Glutamatergic neuron (in vitro differentiated cells): ENCODE measurements around the gene ATP2A3. TPM values are rescaled to one million over a fixed set of nuclear protein-coding genes. Genes with fewer than 3 reads are reported as not detected.
"Not testable (repeated sequence)": the region's sequence is repeated elsewhere in the genome, so short reads cannot be mapped to it uniquely, and the experiment has no call there.

Source experiments
- DNase-seq: peaks from one replicate; pipeline ENCODE4 v3.0.0; 2022
- H3K27ac Mint-ChIP-seq: one replicate; pipeline ENCODE4 v1.8.0; 2020; ENCODE audit warnings: mild to moderate bottlenecking, mixed read lengths, inconsistent platforms; ENCODE audit not compliant: unreplicated experiment
- H3K27me3 Mint-ChIP-seq: one replicate; pipeline ENCODE4 v1.8.0; 2020; ENCODE audit warnings: mild to moderate bottlenecking, moderate library complexity, mixed read lengths, inconsistent platforms; ENCODE audit not compliant: unreplicated experiment
- H3K36me3 Mint-ChIP-seq: one replicate; pipeline ENCODE4 v1.8.0; 2020; ENCODE audit warnings: mild to moderate bottlenecking, mixed read lengths, inconsistent platforms; ENCODE audit not compliant: unreplicated experiment
- H3K4me1 Mint-ChIP-seq: one replicate; pipeline ENCODE4 v1.8.0; 2020; ENCODE audit warnings: mild to moderate bottlenecking, low read depth, mixed read lengths, inconsistent platforms; ENCODE audit not compliant: unreplicated experiment
- H3K4me3 Mint-ChIP-seq: one replicate; pipeline ENCODE4 v1.8.0; 2020; ENCODE audit warnings: mild to moderate bottlenecking, mixed read lengths, inconsistent platforms; ENCODE audit not compliant: unreplicated experiment
- H3K9me3 Mint-ChIP-seq: one replicate; pipeline ENCODE4 v1.8.0; 2020; ENCODE audit warnings: mild to moderate bottlenecking, moderate library complexity, mixed read lengths, inconsistent platforms; ENCODE audit not compliant: unreplicated experiment
- total RNA-seq: library from RNA; stranded (reverse); fragmentation: NEBNext Ultra II Directional; extraction: Animal tissue kit (Norgen Biotek cat#: 25700); gene quantifications from one replicate; pipeline ENCODE4 v1.2.1, GENCODE V29; 2021; ENCODE audit not compliant: unreplicated experiment
- TF ChIP-seq, protein P1 (sequence below): fragments of 200-600 bp; sonication (generic); IDR thresholded peaks from one replicate; pipeline ENCODE4 v1.5.0; 2021; ENCODE audit not compliant: partially characterized antibody, unreplicated experiment

The ATP2A3 gene
- total RNA-seq, 1 donor from 2014 or later: 97.8 TPM

DNA sequence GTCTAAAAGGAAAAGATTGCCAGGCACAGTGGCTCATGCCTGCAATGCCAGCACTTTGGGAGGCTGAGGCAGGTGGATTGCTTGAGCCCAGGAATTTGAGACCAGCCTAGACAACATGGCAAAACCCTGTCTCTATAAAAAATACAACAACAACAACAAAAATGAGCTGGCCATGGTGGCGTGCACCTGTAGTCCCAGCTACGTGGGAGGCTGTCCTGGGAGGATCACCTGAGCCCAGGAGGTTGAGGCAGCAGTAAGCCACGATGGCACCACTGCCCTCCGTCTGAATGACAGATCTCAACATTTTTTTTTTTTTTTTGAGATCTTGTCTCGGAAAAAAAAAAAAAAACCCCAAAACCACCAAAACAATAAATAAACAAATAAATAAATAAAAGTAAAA is 28.1 kb upstream of the ATP2A3 start:
- Mint-ChIP-seq H3K36me3 (no peaks in the 10 kb centered on the region), H3K4me1 (peaks cover 3% of the 10 kb centered on the region), H3K9me3 (no peaks in the 10 kb centered on the region)

DNA sequence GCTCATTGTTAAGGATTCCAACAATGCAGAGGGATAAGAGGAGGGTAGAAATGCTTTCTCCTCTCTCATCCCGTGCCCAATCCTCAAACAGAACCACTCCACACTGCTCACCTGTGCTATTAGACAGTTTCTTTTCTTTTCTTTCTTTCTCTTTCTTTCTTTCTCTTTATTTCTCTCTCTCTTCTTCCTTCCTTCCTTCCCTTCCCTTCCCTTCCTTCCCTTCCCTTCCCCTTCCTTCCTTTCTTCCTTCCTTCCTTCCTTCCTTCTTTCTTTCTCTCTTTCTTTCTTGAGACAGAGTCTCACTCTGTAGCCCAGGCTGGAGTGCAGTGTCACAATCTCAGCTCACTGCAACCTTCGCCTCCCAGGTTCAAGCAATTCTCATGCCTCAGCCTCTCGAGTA is 27.5 kb upstream of the ATP2A3 start:
- H3K9me3 Mint-ChIP-seq, H3K27ac Mint-ChIP-seq, H3K4me3 Mint-ChIP-seq, H3K4me1 Mint-ChIP-seq, DNase-seq, H3K36me3 Mint-ChIP-seq, H3K27me3 Mint-ChIP-seq: not testable (repeated sequence)

More for the DNA sequence above, 28.1 kb upstream of the ATP2A3 start:
- DNase-seq: no peak
- Mint-ChIP-seq H3K27ac (no peak overlapping the region), H3K27me3 (no peaks in the 10 kb centered on the region), H3K4me3 (no peak overlapping the region)
- TF ChIP-seq, protein P1, sequence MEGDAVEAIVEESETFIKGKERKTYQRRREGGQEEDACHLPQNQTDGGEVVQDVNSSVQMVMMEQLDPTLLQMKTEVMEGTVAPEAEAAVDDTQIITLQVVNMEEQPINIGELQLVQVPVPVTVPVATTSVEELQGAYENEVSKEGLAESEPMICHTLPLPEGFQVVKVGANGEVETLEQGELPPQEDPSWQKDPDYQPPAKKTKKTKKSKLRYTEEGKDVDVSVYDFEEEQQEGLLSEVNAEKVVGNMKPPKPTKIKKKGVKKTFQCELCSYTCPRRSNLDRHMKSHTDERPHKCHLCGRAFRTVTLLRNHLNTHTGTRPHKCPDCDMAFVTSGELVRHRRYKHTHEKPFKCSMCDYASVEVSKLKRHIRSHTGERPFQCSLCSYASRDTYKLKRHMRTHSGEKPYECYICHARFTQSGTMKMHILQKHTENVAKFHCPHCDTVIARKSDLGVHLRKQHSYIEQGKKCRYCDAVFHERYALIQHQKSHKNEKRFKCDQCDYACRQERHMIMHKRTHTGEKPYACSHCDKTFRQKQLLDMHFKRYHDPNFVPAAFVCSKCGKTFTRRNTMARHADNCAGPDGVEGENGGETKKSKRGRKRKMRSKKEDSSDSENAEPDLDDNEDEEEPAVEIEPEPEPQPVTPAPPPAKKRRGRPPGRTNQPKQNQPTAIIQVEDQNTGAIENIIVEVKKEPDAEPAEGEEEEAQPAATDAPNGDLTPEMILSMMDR: no peak

DNA sequence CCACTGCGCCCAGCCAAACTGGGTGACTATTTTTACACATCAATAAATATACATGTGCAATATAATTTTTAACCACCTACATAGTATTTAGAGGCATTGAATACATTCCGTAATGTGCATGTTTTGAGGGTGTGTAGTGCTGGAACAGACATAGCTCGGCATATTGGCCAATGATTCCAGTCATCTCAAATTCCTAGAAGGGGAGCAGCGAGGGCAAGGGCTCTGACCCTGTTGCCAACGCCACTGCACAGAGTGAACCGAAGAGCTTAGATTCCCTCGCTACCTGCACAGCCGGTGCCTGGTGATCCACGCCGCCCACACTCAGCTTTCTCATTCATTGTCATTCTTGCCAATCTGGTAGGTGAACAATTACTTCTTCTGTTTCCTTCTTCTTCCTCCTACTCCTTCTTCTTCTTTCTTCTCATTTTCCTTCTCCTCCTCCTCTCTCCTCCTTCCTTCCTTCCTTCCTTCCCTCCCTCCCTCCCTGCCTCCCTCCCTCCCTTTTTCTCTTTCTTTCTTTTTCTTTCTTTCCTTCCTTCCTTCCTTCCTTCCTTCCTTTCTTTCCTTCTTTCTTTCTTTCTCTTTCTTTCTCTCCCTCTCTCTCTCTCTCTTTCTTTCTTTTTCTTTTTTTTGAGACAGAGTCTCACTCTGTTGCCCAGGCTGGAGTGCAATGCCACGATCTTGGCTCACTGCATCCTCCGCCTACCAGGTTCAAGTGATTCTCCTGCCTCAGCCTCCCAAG is 26.3 kb upstream of the ATP2A3 start:
- no peak for DNase-seq
- no peak overlapping the region for H3K4me3 Mint-ChIP-seq
- TF ChIP-seq, protein P1: no peak
- H3K9me3 Mint-ChIP-seq: no peaks in the 10 kb centered on the region
- no peaks in the 10 kb centered on the region for H3K27me3 Mint-ChIP-seq
- H3K27ac Mint-ChIP-seq: no peak overlapping the region
- H3K36me3 Mint-ChIP-seq: no peaks in the 10 kb centered on the region
- H3K4me1 Mint-ChIP-seq: peaks cover 3% of the 10 kb centered on the region

- no peak for DNase-seq
- H3K36me3 Mint-ChIP-seq: no peaks in the 10 kb centered on the region
- H3K4me1 Mint-ChIP-seq: peaks cover 3% of the 10 kb centered on the region
- TF ChIP-seq, protein P1: no peak
- no peak overlapping the region for H3K27ac Mint-ChIP-seq
- H3K27me3 Mint-ChIP-seq: no peaks in the 10 kb centered on the region
- peaks cover 2% of the 10 kb centered on the region for H3K9me3 Mint-ChIP-seq
- no peak overlapping the region for H3K4me3 Mint-ChIP-seq
Measured at GRCh38 chr17:3989041-3989886, 25.0 kb upstream of the ATP2A3 start.

DNA sequence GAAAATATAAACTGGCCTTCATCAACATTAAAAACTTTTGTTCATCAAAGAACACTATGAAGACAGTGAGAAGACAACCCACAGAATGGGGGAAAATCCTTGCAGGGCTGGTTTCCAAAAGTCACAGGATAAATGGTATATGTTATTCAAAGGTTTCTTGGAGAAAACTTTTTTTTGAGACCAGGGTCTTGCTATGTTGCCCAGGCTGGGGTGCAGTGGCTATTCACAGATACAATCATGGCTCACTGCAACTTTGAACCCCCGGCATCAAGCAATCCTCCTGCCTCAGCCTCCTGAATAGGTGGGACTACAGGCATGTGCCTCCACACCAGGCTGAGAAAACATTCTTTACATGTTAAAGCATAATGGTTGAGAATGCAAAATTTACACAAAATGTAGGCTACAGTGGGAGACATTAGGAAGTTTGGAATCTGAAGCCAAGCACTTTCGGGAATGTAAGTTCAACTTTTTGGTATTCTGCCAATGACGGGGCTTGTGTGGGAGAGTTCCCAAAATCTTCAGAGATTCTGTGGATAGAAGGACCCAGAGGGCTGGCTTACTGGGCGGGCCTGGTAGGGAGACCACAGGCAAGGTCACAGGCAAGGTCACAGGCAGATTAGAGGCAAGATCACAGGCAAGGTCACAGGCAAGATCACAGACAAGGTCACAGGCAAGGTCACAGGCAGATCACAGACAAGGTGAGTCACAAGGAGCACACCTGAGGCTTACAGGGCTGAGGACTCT is 24.2 kb upstream of the ATP2A3 start:
- TF ChIP-seq, protein P1: no peak
- no peak overlapping the region for H3K4me3 Mint-ChIP-seq
- no peaks in the 10 kb centered on the region for H3K36me3 Mint-ChIP-seq
- peaks cover 2% of the 10 kb centered on the region for H3K9me3 Mint-ChIP-seq
- H3K4me1 Mint-ChIP-seq: peaks cover 2% of the 10 kb centered on the region
- H3K27me3 Mint-ChIP-seq: no peaks in the 10 kb centered on the region
- no peak overlapping the region for H3K27ac Mint-ChIP-seq
- DNase-seq: no peak
